ENCODE data around the gene PCDHGC5. TPM values are rescaled to one million over a fixed set of nuclear protein-coding genes. Genes with fewer than 3 reads are reported as not detected.

The PCDHGC5 gene
- total RNA-seq, 1 donor = 3.6 TPM

DNA sequence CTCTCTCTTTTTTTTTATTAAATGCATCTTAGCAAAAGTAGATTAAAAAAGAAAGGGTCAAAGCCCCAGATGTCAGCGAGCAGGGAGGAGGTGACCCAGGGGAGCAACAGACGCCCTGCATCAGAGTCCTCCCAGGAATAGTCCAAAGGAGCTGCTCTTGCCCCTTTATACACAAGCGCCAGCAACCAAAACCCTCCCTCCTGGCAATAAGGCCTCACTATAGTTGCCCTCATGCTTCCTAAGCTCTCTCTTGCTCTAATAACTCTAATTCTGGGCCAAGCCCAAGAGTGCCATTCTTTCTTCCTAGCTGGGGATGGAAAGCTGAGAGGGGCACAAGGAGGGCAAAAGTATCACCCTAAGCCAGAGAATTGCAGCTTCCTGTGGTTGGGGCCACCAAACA is 26.3 kb downstream of the PCDHGC5 start:
- H3K9me3 ChIP-seq (ENCODE audit: low read depth, low read length) = no peaks in the 10 kb centered on the region
- peaks cover 8% of the 10 kb centered on the region for H3K79me2 ChIP-seq (ENCODE audit: insufficient read depth, low read length)
- peak overlapping the region; percentile 94 for H3K4me2 ChIP-seq (ENCODE audit: insufficient read depth, low read length)
- no peak overlapping the region for H2AFZ ChIP-seq (ENCODE audit: low read length)
- H3K4me1 ChIP-seq (ENCODE audit: insufficient read depth, low read length) = peaks cover 64% of the 10 kb centered on the region
- H3K4me3 ChIP-seq (ENCODE audit: insufficient read depth, low read length) = no peak overlapping the region
- peak overlapping the region; percentile 96 for H3K27ac ChIP-seq (ENCODE audit: low read depth, low read length)
- no peaks in the 10 kb centered on the region for H3K27me3 ChIP-seq (ENCODE audit: insufficient read depth, low read length)
- H3K36me3 ChIP-seq (ENCODE audit: insufficient read depth, low read length) = peaks cover 26% of the 10 kb centered on the region
- no peaks in the 10 kb centered on the region for H4K20me1 ChIP-seq (ENCODE audit: insufficient read depth, low read length)
- peak; percentile 83 for DNase-seq (ENCODE audit: insufficient read length, low spot score, missing footprints)
- TF ChIP-seq, protein P1, sequence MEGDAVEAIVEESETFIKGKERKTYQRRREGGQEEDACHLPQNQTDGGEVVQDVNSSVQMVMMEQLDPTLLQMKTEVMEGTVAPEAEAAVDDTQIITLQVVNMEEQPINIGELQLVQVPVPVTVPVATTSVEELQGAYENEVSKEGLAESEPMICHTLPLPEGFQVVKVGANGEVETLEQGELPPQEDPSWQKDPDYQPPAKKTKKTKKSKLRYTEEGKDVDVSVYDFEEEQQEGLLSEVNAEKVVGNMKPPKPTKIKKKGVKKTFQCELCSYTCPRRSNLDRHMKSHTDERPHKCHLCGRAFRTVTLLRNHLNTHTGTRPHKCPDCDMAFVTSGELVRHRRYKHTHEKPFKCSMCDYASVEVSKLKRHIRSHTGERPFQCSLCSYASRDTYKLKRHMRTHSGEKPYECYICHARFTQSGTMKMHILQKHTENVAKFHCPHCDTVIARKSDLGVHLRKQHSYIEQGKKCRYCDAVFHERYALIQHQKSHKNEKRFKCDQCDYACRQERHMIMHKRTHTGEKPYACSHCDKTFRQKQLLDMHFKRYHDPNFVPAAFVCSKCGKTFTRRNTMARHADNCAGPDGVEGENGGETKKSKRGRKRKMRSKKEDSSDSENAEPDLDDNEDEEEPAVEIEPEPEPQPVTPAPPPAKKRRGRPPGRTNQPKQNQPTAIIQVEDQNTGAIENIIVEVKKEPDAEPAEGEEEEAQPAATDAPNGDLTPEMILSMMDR (IDR thresholded peaks at IDR 0.05; ENCODE audit: extremely low read depth, low read depth, low read length) = no peak

DNA sequence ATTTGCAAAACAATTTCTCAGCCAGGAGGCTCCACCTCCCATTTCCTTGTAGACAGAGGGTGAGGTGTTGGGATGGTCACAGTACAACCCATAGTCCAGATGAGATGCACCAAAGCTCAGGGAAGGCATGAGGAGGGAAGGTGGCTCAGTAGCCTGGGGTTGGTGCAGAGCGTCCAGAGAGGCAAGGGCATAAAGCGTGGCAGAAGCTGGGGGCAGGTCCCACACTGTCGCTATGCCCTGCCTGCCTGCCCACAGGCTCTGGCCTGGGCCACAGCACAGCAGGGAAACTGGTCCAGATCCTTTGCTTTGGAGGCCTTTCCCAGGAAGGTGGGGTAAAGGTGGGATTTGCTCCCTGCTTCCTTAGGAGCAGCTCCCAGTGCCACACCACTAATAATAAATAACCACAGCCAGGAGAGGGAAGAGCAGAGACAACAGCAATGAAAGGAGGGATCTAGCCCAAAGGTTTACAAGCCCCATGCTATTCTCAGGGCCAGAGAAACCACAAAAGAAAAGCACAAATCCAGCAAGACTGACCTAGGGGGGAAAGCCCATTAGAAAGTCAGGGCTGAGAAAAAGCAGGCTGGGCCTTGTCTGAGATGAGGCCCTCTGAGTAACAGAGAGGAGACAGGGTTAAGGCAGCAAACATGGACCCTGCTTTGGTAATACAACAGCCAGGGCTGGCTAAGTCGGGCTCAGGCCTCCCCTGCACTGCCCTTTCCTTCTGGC is 27.2 kb downstream of the PCDHGC5 start:
- no peaks in the 10 kb centered on the region for H4K20me1 ChIP-seq (ENCODE audit: insufficient read depth, low read length)
- TF ChIP-seq, protein P1 (IDR thresholded peaks at IDR 0.05; ENCODE audit: extremely low read depth, low read depth, low read length) = no peak
- no peaks in the 10 kb centered on the region for H3K9me3 ChIP-seq (ENCODE audit: low read depth, low read length)
- H2AFZ ChIP-seq (ENCODE audit: low read length) = no peak overlapping the region
- H3K27me3 ChIP-seq (ENCODE audit: insufficient read depth, low read length) = no peaks in the 10 kb centered on the region
- H3K4me1 ChIP-seq (ENCODE audit: insufficient read depth, low read length) = peaks cover 72% of the 10 kb centered on the region
- H3K4me2 ChIP-seq (ENCODE audit: insufficient read depth, low read length) = no peak overlapping the region
- H3K36me3 ChIP-seq (ENCODE audit: insufficient read depth, low read length) = peaks cover 18% of the 10 kb centered on the region
- no peaks in the 10 kb centered on the region for H3K79me2 ChIP-seq (ENCODE audit: insufficient read depth, low read length)
- no peak for DNase-seq (ENCODE audit: insufficient read length, low spot score, missing footprints)
- H3K27ac ChIP-seq (ENCODE audit: low read depth, low read length) = peak overlapping the region; percentile 96
- H3K4me3 ChIP-seq (ENCODE audit: insufficient read depth, low read length) = no peak overlapping the region

DNA sequence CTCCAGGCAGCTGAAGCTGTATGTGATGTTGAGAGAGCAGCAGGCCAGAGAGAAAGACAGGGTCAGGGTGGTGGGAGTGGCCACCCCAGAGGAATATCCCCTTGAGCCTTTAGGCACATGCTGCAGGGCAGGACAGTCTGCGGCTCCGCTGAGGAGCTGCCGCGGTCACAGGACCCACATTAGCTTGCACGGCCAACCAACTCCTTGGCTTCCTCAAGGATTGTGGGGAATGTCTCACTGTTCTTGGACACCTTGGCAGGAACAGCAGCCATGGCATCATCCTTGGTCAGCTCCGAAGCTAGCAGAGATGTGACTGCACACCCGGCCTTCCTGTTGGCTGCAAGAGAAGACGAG is 27.8 kb downstream of the PCDHGC5 start:
- H3K4me1 ChIP-seq (ENCODE audit: insufficient read depth, low read length) = peaks cover 76% of the 10 kb centered on the region
- peak; percentile 83 for DNase-seq (ENCODE audit: insufficient read length, low spot score, missing footprints)
- peaks cover 13% of the 10 kb centered on the region for H3K36me3 ChIP-seq (ENCODE audit: insufficient read depth, low read length)
- H3K4me2 ChIP-seq (ENCODE audit: insufficient read depth, low read length) = no peak overlapping the region
- TF ChIP-seq, protein P1 (IDR thresholded peaks at IDR 0.05; ENCODE audit: extremely low read depth, low read depth, low read length) = no peak
- no peak overlapping the region for H3K4me3 ChIP-seq (ENCODE audit: insufficient read depth, low read length)
- H3K27ac ChIP-seq (ENCODE audit: low read depth, low read length) = peak overlapping the region; percentile 96
- H2AFZ ChIP-seq (ENCODE audit: low read length) = no peak overlapping the region
- H3K9me3 ChIP-seq (ENCODE audit: low read depth, low read length) = no peaks in the 10 kb centered on the region
- H3K27me3 ChIP-seq (ENCODE audit: insufficient read depth, low read length) = no peaks in the 10 kb centered on the region
- no peaks in the 10 kb centered on the region for H4K20me1 ChIP-seq (ENCODE audit: insufficient read depth, low read length)
- no peaks in the 10 kb centered on the region for H3K79me2 ChIP-seq (ENCODE audit: insufficient read depth, low read length)

DNA sequence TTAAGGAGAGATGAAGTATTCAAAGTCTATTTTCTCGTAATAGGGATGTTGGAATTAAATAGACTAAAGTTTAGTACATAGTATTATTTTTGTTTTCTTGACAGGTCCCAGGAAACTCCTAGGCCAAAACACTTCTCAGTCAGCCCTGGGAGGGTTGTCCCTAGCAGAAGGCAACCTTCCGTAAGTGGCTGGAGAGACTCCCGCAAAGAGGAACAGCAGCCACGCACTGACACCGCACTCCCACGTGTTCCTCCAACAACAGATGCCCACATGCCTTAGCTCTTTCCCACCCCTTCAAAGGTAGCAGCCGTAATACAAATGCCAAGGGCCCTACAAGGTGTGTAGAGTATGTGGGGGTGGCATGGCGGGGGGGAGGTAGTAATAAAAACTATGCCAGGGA is 28.4 kb downstream of the PCDHGC5 start:
- Histone ChIP-seq H3K27me3 (ENCODE audit: insufficient read depth, low read length) (no peaks in the 10 kb centered on the region), H2AFZ (ENCODE audit: low read length) (no peak overlapping the region), H3K4me2 (ENCODE audit: insufficient read depth, low read length) (no peak overlapping the region), H3K4me3 (ENCODE audit: insufficient read depth, low read length) (no peak overlapping the region), H3K9me3 (ENCODE audit: low read depth, low read length) (no peaks in the 10 kb centered on the region), H3K79me2 (ENCODE audit: insufficient read depth, low read length) (no peaks in the 10 kb centered on the region), H3K36me3 (ENCODE audit: insufficient read depth, low read length) (peaks cover 11% of the 10 kb centered on the region), H4K20me1 (ENCODE audit: insufficient read depth, low read length) (no peaks in the 10 kb centered on the region), H3K4me1 (ENCODE audit: insufficient read depth, low read length) (peaks cover 76% of the 10 kb centered on the region), H3K27ac (ENCODE audit: low read depth, low read length) (peak overlapping the region; percentile 96)
- TF ChIP-seq, protein P1 (IDR thresholded peaks at IDR 0.05; ENCODE audit: extremely low read depth, low read depth, low read length) = no peak
- no peak for DNase-seq (ENCODE audit: insufficient read length, low spot score, missing footprints)
